NK-92 treated with Interleukin-12 subunit alpha and Interleukin-12 subunit beta, amount 100 ng/mL, for 24 hours (cell line): ENCODE data around the gene POLR2A.
A peak's percentile ranks its signal among the peaks of the same experiment; 100 is the strongest.
"Not testable (repeated sequence)": the region's sequence is repeated elsewhere in the genome, so short reads cannot be mapped to it uniquely, and the experiment has no call there.

ENCODE experiments used
- DNase-seq: peaks from one replicate; lab custom pipeline; 2025; lab: John Stamatoyannopoulos, UW

POLR2A gene

DNA sequence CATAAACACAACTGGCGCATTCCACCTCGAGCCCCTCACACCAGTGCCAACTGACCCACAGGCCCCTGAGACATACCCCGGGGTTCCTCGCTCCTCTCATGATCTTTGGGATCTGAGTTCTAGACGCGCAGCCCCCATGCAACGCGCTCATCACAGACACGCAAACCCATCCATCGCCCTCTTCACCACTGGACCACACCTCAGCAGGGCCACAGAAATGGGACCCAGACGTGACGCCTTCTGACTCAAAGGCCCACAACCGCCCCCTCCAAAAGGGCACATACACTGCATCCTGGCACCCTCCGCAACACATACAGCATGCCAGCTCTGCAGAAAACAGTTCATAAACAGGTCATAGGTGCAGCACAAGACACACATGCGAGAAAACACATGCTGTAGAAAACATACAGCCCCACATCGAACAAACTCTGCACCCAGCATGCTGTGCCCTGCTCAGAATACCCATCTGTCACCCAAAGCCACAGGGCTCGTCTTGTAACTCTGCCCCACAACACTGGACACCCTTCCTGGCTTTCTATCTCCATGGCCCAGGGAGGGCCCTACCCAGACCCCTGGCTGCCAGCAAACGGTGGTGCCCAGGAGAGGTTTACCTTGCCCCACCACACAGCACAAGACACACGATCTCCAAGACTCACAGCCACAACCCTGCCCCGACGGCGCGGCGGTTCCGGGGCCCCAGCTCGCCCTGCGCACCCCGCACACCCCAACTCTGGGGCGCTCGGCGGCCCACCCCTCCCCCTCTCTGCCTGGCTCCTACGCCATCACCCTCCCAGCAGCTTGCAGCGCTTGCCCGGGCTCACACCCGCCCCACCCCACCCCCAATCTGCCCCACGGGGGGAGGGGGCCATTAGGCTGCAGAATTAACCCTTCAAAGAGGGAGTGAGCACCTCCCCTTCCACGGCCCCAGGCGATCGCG is 5.6 kb upstream of the POLR2A start:
- no peak for DNase-seq

DNA sequence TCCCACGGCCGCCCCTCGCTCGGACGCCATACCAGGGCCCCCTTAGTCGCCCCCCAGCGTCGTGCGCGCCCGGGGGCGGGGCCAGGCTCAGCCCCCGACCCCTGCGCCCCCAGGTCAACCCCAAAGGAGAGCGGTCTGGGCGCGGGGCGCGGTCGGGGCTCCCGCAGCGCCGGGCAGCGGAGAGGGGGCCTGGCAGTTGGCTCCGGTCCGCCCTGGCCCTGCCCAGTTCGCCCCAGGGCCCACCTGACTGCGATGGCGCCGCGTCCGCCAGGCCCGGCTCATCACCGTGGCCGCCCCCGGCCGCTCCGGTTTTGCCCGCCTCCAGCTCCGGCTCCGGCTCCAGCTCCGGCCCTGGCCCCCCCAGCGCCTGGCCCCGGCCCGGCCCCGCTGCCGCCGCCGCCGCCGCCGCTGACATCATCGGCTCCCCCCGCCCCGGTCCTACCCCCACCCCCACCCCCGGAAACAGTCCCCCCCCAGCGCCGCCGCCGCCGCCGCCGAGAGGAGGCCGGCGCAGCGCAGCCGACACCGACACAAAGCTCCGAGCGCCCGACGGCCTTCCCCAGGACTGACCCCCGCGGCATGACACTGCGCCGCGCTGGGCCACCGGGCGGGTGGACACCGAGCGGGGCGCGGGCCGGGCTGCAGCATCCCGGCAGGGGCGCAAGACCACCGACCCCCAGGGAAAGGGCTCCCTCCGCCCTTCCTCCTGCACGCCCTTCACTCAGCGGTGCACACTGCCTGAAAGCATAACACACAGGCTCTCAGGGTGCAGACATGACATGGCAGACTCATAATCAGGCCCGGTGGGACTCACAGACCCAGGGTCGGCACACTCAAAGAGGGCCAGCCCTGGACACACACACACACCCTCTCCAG is 4.7 kb upstream of the POLR2A start, which contains the start of gene ZBTB4:
Gene ZBTB4 (minus strand): TSS at position 419 of the 876 bp plus-strand sequence. CDS start 12,830 bp downstream, outside the sequence.
- no peak for DNase-seq

DNA sequence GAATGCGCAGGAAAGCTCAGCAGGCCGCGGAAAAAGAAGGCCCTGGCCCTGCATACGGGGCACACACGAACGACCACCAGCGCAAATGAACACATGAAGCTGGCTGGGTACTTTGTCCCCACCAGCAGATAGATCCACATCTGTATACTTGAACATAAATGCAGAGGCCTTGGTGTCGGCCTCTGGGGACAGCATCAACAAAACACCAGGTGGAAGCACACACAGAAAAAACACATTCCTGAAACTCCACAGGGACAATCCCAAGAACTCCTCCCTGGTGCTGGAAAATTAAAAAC is 4.1 kb upstream of the POLR2A start:
- DNase-seq = no peak

DNA sequence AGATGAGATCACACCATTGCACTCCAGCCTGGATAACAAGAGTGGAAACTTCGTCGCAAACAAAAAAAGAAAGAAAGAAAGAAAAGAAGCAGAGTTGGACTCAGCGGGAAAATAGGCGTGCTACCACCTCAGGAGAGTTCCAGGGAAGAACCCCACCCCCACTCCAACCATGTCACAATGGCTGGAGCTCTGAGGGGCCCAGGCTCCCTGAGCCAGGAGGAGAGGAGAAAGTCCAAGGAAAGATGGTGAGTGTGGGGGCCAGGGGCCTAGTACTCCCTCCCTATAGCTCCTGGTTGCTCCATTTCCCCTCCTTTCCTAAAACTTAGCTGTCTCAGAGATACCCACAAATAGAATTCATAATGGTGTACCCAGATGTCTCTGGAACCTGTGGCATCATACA is 2.9 kb upstream of the POLR2A start, which contains the start of gene SLC35G6:
Gene SLC35G6 (plus strand): TSS at position 172 of the 400 bp plus-strand sequence. CDS start 71 bp downstream, at position 243.
- not testable (repeated sequence) for DNase-seq

DNA sequence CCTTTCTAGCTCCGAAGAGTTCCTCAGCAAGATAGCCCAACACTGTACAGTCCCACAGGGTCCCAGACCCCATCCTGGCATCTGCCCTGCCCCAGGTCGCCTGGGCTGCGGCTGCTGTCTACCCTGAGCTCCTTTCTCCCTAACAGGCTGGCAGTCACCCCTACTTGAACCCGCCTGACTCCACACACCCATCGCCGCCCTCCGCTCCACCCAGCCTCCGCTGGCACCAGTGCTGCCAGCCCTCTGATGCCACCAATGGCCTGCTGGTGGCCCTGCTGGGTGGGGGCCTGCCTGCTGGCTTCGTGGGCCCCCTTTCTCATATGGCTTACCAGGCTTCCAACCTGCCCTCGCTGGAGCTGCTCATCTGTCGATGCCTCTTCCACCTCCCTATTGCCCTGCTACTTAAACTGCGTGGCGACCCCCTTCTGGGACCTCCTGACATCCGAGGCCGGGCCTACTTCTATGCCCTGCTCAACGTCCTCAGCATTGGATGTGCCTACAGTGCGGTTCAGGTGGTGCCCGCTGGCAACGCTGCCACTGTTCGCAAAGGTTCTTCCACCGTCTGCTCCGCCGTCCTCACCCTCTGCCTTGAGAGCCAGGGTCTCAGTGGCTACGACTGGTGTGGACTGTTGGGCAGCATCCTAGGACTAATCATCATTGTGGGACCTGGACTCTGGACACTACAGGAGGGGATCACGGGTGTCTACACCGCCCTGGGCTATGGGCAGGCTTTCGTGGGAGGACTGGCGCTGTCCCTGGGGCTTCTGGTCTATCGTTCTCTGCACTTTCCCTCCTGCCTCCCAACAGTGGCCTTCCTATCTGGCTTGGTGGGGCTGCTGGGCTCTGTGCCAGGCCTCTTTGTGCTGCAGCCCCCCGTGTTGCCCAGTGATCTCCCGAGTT is 2.1 kb upstream of the POLR2A start:
- DNase-seq = not testable (repeated sequence)

DNA sequence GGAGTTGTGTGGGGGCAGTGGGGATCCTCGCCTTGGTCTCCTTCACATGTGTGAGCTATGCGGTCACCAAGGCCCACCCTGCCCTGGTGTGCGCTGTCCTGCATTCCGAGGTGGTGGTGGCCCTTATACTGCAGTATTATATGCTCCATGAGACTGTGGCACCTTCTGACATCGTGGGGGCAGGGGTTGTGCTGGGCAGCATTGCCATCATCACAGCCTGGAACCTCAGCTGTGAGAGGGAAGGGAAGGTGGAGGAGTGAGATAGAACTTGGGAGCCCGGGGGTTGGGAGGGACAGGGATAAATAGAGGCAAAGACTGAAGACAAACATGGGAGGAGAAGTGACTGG is 1.5 kb upstream of the POLR2A start:
- DNase-seq = not testable (repeated sequence)

DNA sequence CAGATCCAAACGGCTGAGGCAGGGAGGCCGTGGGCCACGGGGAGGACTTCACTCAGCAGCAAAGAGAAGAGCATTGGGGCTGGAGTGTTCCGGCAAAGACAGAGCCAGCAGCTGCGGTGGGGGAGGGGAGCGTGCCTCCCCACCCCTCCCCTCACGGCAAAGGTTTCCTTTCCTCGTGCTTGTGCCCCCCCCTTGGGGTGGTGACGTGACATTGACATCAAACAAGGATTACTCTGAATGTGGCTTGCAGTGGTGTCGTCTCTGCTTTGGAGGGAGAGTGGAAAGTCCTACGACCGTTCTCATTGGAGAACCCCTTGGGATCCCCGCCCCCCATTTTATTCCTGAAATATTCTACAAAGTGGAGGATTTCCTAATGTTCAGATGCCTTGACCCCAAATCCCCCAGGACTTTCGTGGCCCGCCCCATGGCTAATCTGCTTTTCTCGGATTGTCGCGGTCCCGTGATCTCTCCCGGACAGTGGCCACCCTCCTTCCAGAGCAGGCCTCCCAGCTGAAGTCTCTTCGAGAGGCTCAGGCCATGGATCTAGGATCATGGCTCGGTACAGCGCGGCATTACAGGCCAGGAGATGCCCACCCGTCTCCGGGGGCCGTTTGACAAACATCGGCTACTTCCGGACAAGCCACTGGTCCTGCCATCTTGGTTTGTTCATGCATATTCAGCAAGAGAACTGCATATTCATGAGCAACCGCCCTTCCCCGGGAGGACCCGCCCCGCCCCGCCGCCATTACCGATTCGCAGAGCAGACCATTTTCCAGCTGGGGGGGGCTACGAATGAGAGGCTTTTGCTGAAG is 705 bp upstream of the POLR2A start:
- DNase-seq = peak; percentile 69

DNA sequence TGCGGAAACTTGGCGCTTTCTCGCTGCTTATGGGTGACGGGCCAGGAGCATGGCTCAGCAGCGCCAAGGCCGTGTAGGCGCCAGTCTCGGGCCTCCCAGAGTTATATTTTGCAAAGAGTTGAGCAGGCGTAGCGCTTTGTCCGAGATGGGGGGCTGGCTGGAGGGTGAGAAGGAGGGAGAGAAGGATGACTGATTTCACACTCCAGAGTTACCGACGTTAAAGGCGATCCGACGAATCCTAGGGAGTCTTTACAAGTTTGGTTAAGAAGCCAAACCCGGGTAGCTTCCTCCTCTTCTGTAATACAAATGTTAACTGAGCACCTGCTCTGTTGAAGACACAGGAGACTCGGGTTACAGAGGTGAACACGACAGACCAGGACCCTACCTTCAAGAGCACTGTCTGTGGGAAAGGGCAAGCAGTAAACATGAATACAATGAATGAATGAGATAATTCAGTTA is 782 bp downstream of the POLR2A start:
- DNase-seq = no peak

DNA sequence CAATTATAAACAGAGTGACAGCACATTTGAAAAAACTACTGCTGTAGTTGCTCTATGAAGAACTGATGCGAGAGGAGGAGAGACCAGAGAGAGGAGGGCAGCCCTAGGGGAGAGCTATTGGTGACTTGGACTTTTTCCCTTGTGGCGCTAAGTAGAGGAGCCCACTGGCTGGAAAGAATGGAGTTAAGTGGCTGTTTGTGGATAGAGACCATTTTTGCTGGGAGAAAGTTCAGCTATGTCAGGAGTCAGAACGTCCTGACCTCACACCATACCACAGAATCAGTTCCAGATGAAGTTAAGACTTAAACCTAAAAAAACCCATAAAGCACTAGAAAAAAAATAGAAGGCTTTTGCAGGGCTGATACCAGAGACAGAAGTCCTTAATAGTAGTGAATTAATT is 2.0 kb downstream of the POLR2A start:
- no peak for DNase-seq

DNA sequence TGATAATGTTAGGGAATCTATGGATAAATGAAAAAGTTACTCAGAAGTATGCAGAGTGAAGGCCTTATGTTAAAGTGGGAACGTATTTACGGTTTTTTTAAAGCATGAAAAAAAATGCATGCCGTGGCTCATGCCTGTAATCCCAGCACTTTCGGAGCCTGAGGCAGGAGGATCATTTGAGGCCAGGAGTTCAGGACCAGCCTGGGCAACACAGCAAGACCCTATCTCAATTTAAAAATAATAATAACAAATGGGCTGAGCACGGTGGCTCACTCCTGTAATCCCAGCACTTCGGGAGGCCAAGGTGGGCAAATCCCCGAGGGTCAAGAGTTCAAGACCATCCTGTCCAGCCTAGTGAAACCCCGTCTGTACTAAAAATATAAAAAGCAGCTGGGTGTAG is 6.0 kb downstream of the POLR2A start:
- no peak for DNase-seq

DNA sequence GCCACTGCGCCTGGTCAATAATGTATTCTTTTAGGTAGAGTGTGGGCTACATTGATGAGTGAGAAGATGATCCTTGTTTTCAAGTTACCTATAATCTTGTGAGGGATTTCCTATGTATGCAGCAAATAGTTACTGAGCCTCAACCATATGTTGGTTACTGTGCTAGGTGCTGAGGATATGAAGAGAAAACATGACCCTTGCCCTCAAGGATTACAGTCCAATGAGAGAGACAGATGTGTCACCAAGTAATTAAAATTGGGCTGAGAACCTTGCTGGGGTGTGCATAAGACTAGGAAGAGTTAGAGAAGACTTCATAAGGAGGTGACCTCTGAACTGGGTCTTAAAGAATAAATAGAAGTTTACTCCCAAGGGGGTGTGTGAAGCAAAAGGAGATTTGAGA is 7.4 kb downstream of the POLR2A start:
- DNase-seq = no peak

DNA sequence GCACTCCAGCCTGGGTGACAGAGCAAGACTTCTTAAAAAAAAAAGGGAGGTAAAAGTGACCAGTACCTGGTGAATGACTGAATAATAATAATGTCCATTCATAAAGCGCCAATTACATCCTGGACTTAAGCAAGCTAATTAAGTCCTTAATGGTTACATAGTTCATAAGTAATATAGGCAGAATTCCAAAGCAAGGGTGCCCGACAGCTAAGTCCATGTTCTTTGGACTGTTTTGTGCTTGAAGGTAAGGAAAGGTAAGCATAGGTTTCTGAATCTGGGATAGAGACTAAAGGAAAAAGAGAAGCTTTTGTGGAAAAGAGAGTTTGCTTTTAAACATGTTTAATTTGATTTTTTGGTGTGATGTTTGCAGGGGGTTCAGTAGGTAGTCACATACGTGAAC is 9.8 kb downstream of the POLR2A start:
- no peak for DNase-seq

DNA sequence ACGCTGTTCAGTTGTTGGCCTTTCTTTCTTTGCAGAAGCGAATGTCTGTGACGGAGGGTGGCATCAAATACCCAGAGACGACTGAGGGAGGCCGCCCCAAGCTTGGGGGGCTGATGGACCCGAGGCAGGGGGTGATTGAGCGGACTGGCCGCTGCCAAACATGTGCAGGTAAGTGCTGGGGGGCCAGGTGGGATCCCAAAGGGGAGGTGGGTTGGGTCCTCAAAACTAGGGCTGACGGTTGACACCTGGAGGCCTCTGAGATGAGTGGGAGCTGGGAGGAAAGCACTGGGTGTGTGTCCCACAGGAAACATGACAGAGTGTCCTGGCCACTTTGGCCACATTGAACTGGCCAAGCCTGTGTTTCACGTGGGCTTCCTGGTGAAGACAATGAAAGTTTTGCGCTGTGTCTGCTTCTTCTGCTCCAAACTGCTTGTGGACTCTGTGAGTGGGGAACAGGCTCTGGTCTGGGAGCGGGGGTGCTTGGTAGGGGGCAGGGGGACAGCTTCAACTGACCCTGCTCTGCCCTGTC is 11.8 kb downstream of the POLR2A start:
- no peak for DNase-seq

DNA sequence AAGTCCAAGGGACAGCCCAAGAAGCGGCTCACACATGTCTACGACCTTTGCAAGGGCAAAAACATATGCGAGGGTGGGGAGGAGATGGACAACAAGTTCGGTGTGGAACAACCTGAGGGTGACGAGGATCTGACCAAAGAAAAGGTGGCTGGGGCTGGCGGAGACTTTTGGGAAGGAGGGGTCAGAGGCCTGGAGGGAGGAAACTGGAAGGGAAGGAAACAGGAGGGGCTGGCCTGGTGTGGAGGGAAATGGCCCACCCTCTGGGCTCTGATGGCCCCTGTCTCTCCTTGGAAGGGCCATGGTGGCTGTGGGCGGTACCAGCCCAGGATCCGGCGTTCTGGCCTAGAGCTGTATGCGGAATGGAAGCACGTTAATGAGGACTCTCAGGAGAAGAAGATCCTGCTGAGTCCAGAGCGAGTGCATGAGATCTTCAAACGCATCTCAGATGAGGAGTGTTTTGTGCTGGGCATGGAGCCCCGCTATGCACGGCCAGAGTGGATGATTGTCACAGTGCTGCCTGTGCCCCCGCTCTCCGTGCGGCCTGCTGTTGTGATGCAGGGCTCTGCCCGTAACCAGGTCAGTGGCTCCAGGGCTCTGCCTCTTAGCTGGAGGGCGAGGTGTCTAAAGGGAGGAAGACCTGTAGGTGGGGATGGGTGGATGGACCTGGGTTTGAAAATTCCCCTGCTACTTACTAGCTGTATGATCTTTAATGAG is 12.5 kb downstream of the POLR2A start:
- no peak for DNase-seq

DNA sequence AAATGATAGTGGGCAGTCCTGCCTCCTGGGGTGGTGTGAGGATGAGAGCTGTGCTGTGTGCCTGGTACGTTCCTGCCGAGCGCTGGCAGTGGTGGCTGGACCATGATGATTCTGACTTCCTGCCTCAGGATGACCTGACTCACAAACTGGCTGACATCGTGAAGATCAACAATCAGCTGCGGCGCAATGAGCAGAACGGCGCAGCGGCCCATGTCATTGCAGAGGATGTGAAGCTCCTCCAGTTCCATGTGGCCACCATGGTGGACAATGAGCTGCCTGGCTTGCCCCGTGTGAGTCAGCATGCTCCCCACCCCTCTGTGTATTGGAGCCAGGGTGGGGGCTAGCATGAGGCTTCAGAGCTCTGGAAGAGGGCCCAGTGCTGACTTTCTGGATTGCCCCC is 13.1 kb downstream of the POLR2A start:
- DNase-seq = no peak

DNA sequence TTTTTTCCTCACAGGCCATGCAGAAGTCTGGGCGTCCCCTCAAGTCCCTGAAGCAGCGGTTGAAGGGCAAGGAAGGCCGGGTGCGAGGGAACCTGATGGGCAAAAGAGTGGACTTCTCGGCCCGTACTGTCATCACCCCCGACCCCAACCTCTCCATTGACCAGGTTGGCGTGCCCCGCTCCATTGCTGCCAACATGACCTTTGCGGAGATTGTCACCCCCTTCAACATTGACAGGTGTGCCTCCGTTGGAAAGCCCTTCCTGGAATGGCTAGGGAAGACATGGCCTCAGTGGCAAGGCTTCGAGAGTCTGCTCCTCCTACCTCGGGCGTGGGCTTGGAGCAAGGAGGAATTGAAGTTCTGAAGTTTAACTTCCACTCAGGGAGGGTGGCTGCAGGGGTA is 13.5 kb downstream of the POLR2A start:
- no peak for DNase-seq

DNA sequence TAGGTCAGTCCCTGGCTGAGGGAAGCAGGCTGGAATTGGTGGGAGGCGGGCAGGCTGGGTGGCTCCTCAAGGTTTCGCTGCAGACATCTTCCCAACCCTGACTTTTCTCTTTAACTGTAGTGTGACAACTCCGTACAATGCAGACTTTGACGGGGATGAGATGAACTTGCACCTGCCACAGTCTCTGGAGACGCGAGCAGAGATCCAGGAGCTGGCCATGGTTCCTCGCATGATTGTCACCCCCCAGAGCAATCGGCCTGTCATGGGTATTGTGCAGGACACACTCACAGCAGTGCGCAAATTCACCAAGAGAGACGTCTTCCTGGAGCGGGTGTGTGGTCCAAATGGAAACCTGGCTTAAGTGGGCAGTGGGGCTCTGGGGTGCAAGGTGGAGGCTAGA is 15.0 kb downstream of the POLR2A start:
- DNase-seq = no peak

DNA sequence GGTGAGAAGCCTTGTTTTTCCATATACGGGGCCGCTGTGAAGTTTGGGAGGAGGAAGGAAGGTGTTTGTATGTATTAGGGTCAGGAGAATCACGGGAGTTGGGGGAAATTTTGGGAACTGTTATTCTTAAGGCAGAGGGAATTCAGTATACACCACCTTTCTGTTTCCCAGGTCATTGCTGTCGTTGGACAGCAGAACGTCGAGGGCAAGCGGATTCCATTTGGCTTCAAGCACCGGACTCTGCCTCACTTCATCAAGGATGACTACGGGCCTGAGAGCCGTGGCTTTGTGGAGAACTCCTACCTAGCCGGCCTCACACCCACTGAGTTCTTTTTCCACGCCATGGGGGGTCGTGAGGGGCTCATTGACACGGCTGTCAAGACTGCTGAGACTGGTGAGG is 17.6 kb downstream of the POLR2A start:
- no peak for DNase-seq

DNA sequence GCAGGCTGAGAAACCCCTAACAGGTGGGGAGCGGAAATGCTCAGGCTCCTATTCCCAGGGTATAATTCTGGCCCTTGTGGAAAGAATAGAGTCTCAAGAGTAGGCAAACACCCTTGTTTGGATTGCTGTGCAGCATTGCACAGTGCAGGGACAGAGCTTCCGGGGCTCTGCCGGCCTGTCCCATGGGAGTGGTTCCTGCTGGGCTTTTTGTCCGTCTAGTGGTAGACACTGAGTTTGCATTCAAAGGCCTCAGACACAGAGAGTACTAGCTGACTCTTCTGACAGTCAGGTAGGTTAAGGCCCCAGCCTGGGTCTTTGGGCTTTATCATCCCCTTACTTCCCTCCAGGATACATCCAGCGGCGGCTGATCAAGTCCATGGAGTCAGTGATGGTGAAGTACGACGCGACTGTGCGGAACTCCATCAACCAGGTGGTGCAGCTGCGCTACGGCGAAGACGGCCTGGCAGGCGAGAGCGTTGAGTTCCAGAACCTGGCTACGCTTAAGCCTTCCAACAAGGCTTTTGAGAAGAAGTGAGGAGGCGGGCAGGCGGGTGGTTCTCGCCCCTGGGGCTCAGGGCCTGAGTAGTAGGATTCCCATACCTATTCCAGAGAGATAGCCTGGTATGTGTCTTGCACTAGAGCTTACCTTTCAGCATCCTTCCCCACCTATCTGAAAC is 18.1 kb downstream of the POLR2A start:
- DNase-seq = no peak

DNA sequence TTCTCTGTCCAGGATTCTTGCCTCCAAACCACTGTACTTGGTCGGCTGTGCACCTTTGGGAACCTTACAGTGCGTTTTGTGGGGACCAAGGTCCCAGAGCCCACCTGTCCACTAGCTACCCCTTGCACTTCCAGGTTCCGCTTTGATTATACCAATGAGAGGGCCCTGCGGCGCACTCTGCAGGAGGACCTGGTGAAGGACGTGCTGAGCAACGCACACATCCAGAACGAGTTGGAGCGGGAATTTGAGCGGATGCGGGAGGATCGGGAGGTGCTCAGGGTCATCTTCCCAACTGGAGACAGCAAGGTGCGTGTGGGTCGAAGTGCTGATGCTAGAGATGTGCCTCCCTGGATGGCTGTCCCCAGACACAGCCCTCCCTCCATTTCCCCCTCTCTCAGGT is 18.8 kb downstream of the POLR2A start:
- no peak for DNase-seq
